Liver (tissue), 9 donors: ENCODE measurements around the gene B4GALNT2. TPM values are rescaled to one million over a fixed set of nuclear protein-coding genes. Genes with fewer than 3 reads are reported as not detected.

Experiments
- DNase-seq: peaks from one replicate; pipeline ENCODE4 v3.0.0-alpha.2; 2017; ENCODE audit warnings: low spot score
- H3K27ac ChIP-seq, 2 donors: one replicate each; pipeline ENCODE4 v1.7.0; 2013; ENCODE audit warnings: inconsistent platforms in 2 of 2, low read length in 2 of 2, control low read depth in 1 of 2, low read depth in 1 of 2, mild to moderate bottlenecking in 1 of 2
- H3K27me3 ChIP-seq, 4 donors: one replicate each; pipeline versions ENCODE4 v1.6.1 to v1.7.0; 2013; ENCODE audit warnings: low read length in 3 of 4, inconsistent platforms in 1 of 4, mild to moderate bottlenecking in 1 of 4, moderate library complexity in 1 of 4; ENCODE audit not compliant: control insufficient read depth in 4 of 4, insufficient read depth in 4 of 4
- H3K36me3 ChIP-seq, 4 donors: one replicate each; pipeline versions ENCODE4 v1.6.1 to v1.7.0; 2013; ENCODE audit warnings: low read length in 3 of 4, mild to moderate bottlenecking in 3 of 4, low read depth in 1 of 4, moderate library complexity in 1 of 4; ENCODE audit not compliant: control insufficient read depth in 4 of 4, insufficient read depth in 3 of 4
- H3K4me1 ChIP-seq, 4 donors: one replicate each; pipeline versions ENCODE4 v1.6.1 to v1.7.0; 2013; ENCODE audit warnings: low read length in 3 of 4, mild to moderate bottlenecking in 3 of 4, moderate library complexity in 1 of 4; ENCODE audit not compliant: control insufficient read depth in 4 of 4, insufficient read depth in 4 of 4
- H3K4me3 ChIP-seq, 3 donors: one replicate each; pipeline versions ENCODE4 v1.6.1 to v1.7.0; 2013; ENCODE audit warnings: low read length in 3 of 3, control low read depth in 1 of 3, low read depth in 1 of 3, mild to moderate bottlenecking in 1 of 3
- H3K9ac ChIP-seq, 2 donors: one replicate each; pipeline ENCODE4 v1.7.0; 2013; ENCODE audit warnings: low read length in 2 of 2, mild to moderate bottlenecking in 2 of 2, moderate library complexity in 2 of 2, control low read depth in 1 of 2, low read depth in 1 of 2
- H3K9me3 ChIP-seq, 4 donors: one replicate each; pipeline versions ENCODE4 v1.6.1 to v1.7.0; 2013; ENCODE audit warnings: low read length in 3 of 4; ENCODE audit not compliant: control insufficient read depth in 4 of 4
- EGR1 ChIP-seq, 2 donors: IDR thresholded peaks; 2 replicates each; pipeline ENCODE4 v1.6.1; 2016 to 2018; ENCODE audit warnings: antibody characterized with exemption in 2 of 2, low read depth in 2 of 2
- FOXA1 ChIP-seq: IDR thresholded peaks from 2 replicates; pipeline ENCODE4 v1.6.1; 2016; ENCODE audit warnings: antibody characterized with exemption
- FOXA2 ChIP-seq: IDR thresholded peaks from 2 replicates; pipeline ENCODE4 v1.6.1; 2016; ENCODE audit warnings: antibody characterized with exemption
- GABPA ChIP-seq, 2 donors: IDR thresholded peaks in 1 of 2; conservative IDR thresholded peaks in 1 of 2; 2 replicates each; pipeline ENCODE4 v1.6.1; 2016; ENCODE audit warnings: antibody characterized with exemption in 2 of 2, mild to moderate bottlenecking in 1 of 2, moderate library complexity in 1 of 2
- HNF4A ChIP-seq, 2 donors: conservative IDR thresholded peaks; 2 replicates each; pipeline ENCODE4 v1.6.1; 2016; ENCODE audit warnings: antibody characterized with exemption in 2 of 2, mild to moderate bottlenecking in 2 of 2
- HNF4G ChIP-seq: IDR thresholded peaks from 2 replicates; pipeline ENCODE4 v1.6.1; 2016; ENCODE audit warnings: antibody characterized with exemption
- JUND ChIP-seq, 2 donors: IDR thresholded peaks; 2 replicates each; pipeline ENCODE4 v1.6.1; 2016; ENCODE audit warnings: antibody characterized with exemption in 2 of 2
- NR2F2 ChIP-seq: IDR thresholded peaks from 2 replicates; pipeline ENCODE4 v1.6.1; 2016; ENCODE audit warnings: antibody characterized with exemption
- RAD21 ChIP-seq, 2 donors: IDR thresholded peaks; 2 replicates each; pipeline ENCODE4 v1.6.1; 2016; ENCODE audit warnings: antibody characterized with exemption in 2 of 2, mild to moderate bottlenecking in 2 of 2
- RXRA ChIP-seq, 2 donors: IDR thresholded peaks; 2 replicates each; pipeline ENCODE4 v1.6.1; 2017 to 2018; ENCODE audit warnings: antibody characterized with exemption in 2 of 2, mild to moderate bottlenecking in 1 of 2
- SP1 ChIP-seq: IDR thresholded peaks from 2 replicates; pipeline ENCODE4 v1.6.1; 2018; ENCODE audit warnings: antibody characterized with exemption, mild to moderate bottlenecking
- TAF1 ChIP-seq: conservative IDR thresholded peaks from 2 replicates; pipeline ENCODE4 v1.6.1; 2016; ENCODE audit warnings: antibody characterized with exemption, mild to moderate bottlenecking
- YY1 ChIP-seq: IDR thresholded peaks from 2 replicates; pipeline ENCODE4 v1.6.1; 2016; ENCODE audit warnings: antibody characterized with exemption, mild to moderate bottlenecking
- WGBS: extraction: QIAGEN DNeasy Blood & Tissue Kit; methylation state at CpG from one replicate; pipeline ENCODE4 v1.1.7; 2013; 5-methylcytosine and 5-hydroxymethylcytosine counted together
- polyA plus RNA-seq, 2 donors: library from polyadenylated mRNA; stranded (reverse) in 1 of 2; unstranded in 1 of 2; fragments of 200-250 nt in 1 of 2; fragments of >200 nt in 1 of 2; fragmentation: Nextera tagmentation in 1 of 2; extraction: Ambion mirVana in 1 of 2; gene quantifications; one replicate each; pipeline versions ENCODE4 v1.2.1 to v1.2.3, GENCODE V29; 2013 to 2015
- total RNA-seq, 2 donors: library from RNA; depleted of rRNA; stranded (reverse); fragments of >200 nt; gene quantifications; one replicate each; pipeline ENCODE4 v1.2.3, GENCODE V29; 2014
- TF ChIP-seq, protein P1 (sequence below): IDR thresholded peaks from 2 replicates; pipeline ENCODE4 v1.6.1; 2016; ENCODE audit warnings: antibody characterized with exemption
- TF ChIP-seq, protein P2 (sequence below): IDR thresholded peaks from 2 replicates; pipeline ENCODE4 v1.6.1; 2016; ENCODE audit warnings: antibody characterized with exemption, mild to moderate bottlenecking
- TF ChIP-seq, protein P3 (sequence below): IDR thresholded peaks from 2 replicates; pipeline ENCODE4 v1.6.1; 2016; ENCODE audit warnings: antibody characterized with exemption
- TF ChIP-seq, protein P4 (sequence below): fragments of 150-350 bp; IDR thresholded peaks from 2 replicates; pipeline ENCODE4 v1.5.1; 2017; ENCODE audit warnings: improper control_type of control experiment, low read depth, low read length; ENCODE audit not compliant: missing input control
- TF ChIP-seq, protein P5 (sequence below): IDR thresholded peaks from 2 replicates; pipeline ENCODE4 v1.6.1; 2016; ENCODE audit warnings: antibody characterized with exemption
- donor health status: healthy.
- donor health status: healthy.
- donor health status: healthy.
- donor health status: healthy.
- donor health status: healthy.

Gene B4GALNT2
- total and polyA plus RNA-seq, 4 donors: not detected

DNA sequence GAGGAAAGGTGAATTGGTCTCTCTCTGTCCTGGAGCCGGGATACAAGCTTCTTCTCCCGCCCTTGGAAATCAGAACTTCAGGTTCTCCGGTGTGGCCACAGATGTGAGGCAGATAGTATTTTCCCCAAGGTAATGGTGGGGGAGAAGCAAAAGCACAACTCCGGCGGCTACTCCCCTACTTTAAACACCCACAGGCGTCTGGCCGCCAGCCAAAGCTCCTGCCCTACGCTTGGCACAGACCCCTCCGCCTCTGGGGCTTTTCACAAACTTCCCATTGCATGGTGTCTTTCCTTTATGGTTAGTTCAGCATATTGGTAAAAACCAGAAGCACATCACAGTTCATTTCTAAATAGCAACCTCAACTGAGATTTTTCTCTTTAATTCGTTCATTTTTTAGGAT lies 39.4 kb upstream of the B4GALNT2 start:
- H3K9ac ChIP-seq: no peak overlapping the region
- no peaks in the 10 kb centered on the region for H3K4me1 ChIP-seq
- no peaks in the 10 kb centered on the region for H3K36me3 ChIP-seq
- H3K9me3 ChIP-seq: no peaks in the 10 kb centered on the region
- no peaks in the 10 kb centered on the region for H3K27me3 ChIP-seq
- WGBS: 76% methylated on average over 10 of the region's 10 CpGs
- TF ChIP-seq, protein P1, sequence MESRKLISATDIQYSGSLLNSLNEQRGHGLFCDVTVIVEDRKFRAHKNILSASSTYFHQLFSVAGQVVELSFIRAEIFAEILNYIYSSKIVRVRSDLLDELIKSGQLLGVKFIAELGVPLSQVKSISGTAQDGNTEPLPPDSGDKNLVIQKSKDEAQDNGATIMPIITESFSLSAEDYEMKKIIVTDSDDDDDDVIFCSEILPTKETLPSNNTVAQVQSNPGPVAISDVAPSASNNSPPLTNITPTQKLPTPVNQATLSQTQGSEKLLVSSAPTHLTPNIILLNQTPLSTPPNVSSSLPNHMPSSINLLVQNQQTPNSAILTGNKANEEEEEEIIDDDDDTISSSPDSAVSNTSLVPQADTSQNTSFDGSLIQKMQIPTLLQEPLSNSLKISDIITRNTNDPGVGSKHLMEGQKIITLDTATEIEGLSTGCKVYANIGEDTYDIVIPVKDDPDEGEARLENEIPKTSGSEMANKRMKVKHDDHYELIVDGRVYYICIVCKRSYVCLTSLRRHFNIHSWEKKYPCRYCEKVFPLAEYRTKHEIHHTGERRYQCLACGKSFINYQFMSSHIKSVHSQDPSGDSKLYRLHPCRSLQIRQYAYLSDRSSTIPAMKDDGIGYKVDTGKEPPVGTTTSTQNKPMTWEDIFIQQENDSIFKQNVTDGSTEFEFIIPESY: no peak
- no peak for TF ChIP-seq TAF1
- TF ChIP-seq, protein P2, sequence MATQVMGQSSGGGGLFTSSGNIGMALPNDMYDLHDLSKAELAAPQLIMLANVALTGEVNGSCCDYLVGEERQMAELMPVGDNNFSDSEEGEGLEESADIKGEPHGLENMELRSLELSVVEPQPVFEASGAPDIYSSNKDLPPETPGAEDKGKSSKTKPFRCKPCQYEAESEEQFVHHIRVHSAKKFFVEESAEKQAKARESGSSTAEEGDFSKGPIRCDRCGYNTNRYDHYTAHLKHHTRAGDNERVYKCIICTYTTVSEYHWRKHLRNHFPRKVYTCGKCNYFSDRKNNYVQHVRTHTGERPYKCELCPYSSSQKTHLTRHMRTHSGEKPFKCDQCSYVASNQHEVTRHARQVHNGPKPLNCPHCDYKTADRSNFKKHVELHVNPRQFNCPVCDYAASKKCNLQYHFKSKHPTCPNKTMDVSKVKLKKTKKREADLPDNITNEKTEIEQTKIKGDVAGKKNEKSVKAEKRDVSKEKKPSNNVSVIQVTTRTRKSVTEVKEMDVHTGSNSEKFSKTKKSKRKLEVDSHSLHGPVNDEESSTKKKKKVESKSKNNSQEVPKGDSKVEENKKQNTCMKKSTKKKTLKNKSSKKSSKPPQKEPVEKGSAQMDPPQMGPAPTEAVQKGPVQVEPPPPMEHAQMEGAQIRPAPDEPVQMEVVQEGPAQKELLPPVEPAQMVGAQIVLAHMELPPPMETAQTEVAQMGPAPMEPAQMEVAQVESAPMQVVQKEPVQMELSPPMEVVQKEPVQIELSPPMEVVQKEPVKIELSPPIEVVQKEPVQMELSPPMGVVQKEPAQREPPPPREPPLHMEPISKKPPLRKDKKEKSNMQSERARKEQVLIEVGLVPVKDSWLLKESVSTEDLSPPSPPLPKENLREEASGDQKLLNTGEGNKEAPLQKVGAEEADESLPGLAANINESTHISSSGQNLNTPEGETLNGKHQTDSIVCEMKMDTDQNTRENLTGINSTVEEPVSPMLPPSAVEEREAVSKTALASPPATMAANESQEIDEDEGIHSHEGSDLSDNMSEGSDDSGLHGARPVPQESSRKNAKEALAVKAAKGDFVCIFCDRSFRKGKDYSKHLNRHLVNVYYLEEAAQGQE: no peak
- TF ChIP-seq SP1: no peak
- TF ChIP-seq NR2F2: no peak
- TF ChIP-seq, protein P3, sequence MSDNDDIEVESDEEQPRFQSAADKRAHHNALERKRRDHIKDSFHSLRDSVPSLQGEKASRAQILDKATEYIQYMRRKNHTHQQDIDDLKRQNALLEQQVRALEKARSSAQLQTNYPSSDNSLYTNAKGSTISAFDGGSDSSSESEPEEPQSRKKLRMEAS: no peak
- no peak for TF ChIP-seq FOXA2
- TF ChIP-seq YY1: no peak
- TF ChIP-seq, protein P4, sequence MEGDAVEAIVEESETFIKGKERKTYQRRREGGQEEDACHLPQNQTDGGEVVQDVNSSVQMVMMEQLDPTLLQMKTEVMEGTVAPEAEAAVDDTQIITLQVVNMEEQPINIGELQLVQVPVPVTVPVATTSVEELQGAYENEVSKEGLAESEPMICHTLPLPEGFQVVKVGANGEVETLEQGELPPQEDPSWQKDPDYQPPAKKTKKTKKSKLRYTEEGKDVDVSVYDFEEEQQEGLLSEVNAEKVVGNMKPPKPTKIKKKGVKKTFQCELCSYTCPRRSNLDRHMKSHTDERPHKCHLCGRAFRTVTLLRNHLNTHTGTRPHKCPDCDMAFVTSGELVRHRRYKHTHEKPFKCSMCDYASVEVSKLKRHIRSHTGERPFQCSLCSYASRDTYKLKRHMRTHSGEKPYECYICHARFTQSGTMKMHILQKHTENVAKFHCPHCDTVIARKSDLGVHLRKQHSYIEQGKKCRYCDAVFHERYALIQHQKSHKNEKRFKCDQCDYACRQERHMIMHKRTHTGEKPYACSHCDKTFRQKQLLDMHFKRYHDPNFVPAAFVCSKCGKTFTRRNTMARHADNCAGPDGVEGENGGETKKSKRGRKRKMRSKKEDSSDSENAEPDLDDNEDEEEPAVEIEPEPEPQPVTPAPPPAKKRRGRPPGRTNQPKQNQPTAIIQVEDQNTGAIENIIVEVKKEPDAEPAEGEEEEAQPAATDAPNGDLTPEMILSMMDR: no peak
- no peak for TF ChIP-seq HNF4G
- no peak for TF ChIP-seq RXRA (IDR thresholded peaks at IDR 0.05)
- TF ChIP-seq HNF4A (conservative IDR thresholded peaks at IDR 0.05): no peak
- no peak for TF ChIP-seq RAD21 (IDR thresholded peaks at IDR 0.05)
- no peak for TF ChIP-seq GABPA (IDR thresholded peaks at IDR 0.05 in 1 of 2, conservative IDR thresholded peaks at IDR 0.05 in 1 of 2)
- TF ChIP-seq JUND (IDR thresholded peaks at IDR 0.05): no peak
- TF ChIP-seq EGR1 (IDR thresholded peaks at IDR 0.05; ENCODE audit: low read depth in 2 of 2): no peak
- TF ChIP-seq, protein P5, sequence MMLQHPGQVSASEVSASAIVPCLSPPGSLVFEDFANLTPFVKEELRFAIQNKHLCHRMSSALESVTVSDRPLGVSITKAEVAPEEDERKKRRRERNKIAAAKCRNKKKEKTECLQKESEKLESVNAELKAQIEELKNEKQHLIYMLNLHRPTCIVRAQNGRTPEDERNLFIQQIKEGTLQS: no peak
- TF ChIP-seq FOXA1: no peak
- H3K4me3 ChIP-seq: no peak overlapping the region
- H3K27ac ChIP-seq: no peak overlapping the region
- DNase-seq: no peak

DNA sequence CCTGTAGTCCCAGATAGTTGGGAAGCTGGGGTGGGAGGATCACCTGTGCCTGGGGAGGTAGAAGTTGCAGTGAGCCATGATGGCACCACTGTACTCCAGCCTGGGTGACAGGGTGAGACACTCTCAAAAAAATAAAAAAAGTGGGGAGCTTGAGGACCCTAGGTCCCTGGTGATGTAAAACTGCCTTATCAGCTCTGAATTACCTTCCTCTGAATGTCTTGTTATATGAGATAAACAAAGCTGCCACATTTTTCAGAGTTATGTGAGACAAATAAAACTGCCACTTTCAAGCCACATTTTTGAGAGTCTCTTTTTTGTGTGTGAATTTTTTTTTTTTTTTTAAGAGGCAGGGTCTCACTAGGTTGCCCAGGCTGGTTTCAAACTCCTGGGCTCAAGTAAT lies 32.0 kb upstream of the B4GALNT2 start:
- Histone ChIP-seq H3K36me3 (no peaks in the 10 kb centered on the region), H3K4me1 (no peaks in the 10 kb centered on the region), H3K4me3 (no peak overlapping the region), H3K27me3 (no peaks in the 10 kb centered on the region), H3K9ac (no peak overlapping the region), H3K27ac (no peak overlapping the region), H3K9me3 (no peaks in the 10 kb centered on the region)
- no peak for DNase-seq
- TF ChIP-seq SP1: no peak
- TF ChIP-seq, protein P1: no peak
- TF ChIP-seq TAF1: no peak
- TF ChIP-seq, protein P2: no peak
- TF ChIP-seq, protein P5: no peak
- TF ChIP-seq HNF4A (conservative IDR thresholded peaks at IDR 0.05): no peak
- TF ChIP-seq RAD21 (IDR thresholded peaks at IDR 0.05): no peak
- TF ChIP-seq RXRA (IDR thresholded peaks at IDR 0.05): no peak
- no peak for TF ChIP-seq EGR1 (IDR thresholded peaks at IDR 0.05; ENCODE audit: low read depth in 2 of 2)
- TF ChIP-seq FOXA1: no peak
- TF ChIP-seq HNF4G: no peak
- TF ChIP-seq YY1: no peak
